ENCODE measurements around the gene FZD10.

The FZD10 gene

GRCh38 chr12:130177635-130178242 lies 15.5 kb downstream of the FZD10 start:
- no peaks in the 10 kb centered on the region for H3K27me3 ChIP-seq (ENCODE audit: control insufficient read depth, insufficient read depth, low read length)
- H3K36me3 ChIP-seq (ENCODE audit: control insufficient read depth, insufficient read depth, low read length) = no peaks in the 10 kb centered on the region
- TF ChIP-seq CTCF (IDR thresholded peaks at IDR 0.05) = no peak
- H3K4me3 ChIP-seq (ENCODE audit: low read depth, low read length) = no peak overlapping the region
- no peaks in the 10 kb centered on the region for H3K4me1 ChIP-seq
- H3K9ac ChIP-seq = no peak overlapping the region
- H2AFZ ChIP-seq = no peak overlapping the region
- no peaks in the 10 kb centered on the region for H3K79me2 ChIP-seq
- no peak overlapping the region for H3K27ac ChIP-seq
- H3K4me2 ChIP-seq (ENCODE audit: low read length) = no peak overlapping the region
- H3K9me3 ChIP-seq (ENCODE audit: control insufficient read depth, low read length) = no peaks in the 10 kb centered on the region

GRCh38 chr12:130178282-130178681 lies 16.0 kb downstream of the FZD10 start:
- no peak overlapping the region for H2AFZ ChIP-seq
- H3K36me3 ChIP-seq (ENCODE audit: control insufficient read depth, insufficient read depth, low read length) = no peaks in the 10 kb centered on the region
- no peaks in the 10 kb centered on the region for H3K79me2 ChIP-seq
- H3K4me1 ChIP-seq = no peaks in the 10 kb centered on the region
- H3K4me2 ChIP-seq (ENCODE audit: low read length) = no peak overlapping the region
- no peak overlapping the region for H3K4me3 ChIP-seq (ENCODE audit: low read depth, low read length)
- H3K27ac ChIP-seq = no peak overlapping the region
- H3K27me3 ChIP-seq (ENCODE audit: control insufficient read depth, insufficient read depth, low read length) = no peaks in the 10 kb centered on the region
- H3K9ac ChIP-seq = no peak overlapping the region
- H3K9me3 ChIP-seq (ENCODE audit: control insufficient read depth, low read length) = no peaks in the 10 kb centered on the region
- TF ChIP-seq CTCF (IDR thresholded peaks at IDR 0.05) = no peak

- Histone ChIP-seq H3K9me3 (ENCODE audit: control insufficient read depth, low read length) (no peaks in the 10 kb centered on the region), H3K79me2 (no peaks in the 10 kb centered on the region), H3K4me1 (no peaks in the 10 kb centered on the region), H3K27ac (no peak overlapping the region), H3K4me3 (ENCODE audit: low read depth, low read length) (no peak overlapping the region), H3K36me3 (ENCODE audit: control insufficient read depth, insufficient read depth, low read length) (no peaks in the 10 kb centered on the region), H3K27me3 (ENCODE audit: control insufficient read depth, insufficient read depth, low read length) (no peaks in the 10 kb centered on the region), H3K9ac (no peak overlapping the region), H3K4me2 (ENCODE audit: low read length) (no peak overlapping the region), H2AFZ (no peak overlapping the region)
- TF ChIP-seq CTCF (IDR thresholded peaks at IDR 0.05) = no peak
Observed at GRCh38 chr12:130179191-130179590, 16.9 kb downstream of the FZD10 start.

- Histone ChIP-seq H3K4me2 (ENCODE audit: low read length) (no peak overlapping the region), H3K27me3 (ENCODE audit: control insufficient read depth, insufficient read depth, low read length) (no peaks in the 10 kb centered on the region), H3K4me1 (no peaks in the 10 kb centered on the region), H3K27ac (no peak overlapping the region), H3K36me3 (ENCODE audit: control insufficient read depth, insufficient read depth, low read length) (no peaks in the 10 kb centered on the region), H3K9ac (no peak overlapping the region), H3K9me3 (ENCODE audit: control insufficient read depth, low read length) (no peaks in the 10 kb centered on the region), H3K4me3 (ENCODE audit: low read depth, low read length) (no peak overlapping the region), H2AFZ (no peak overlapping the region), H3K79me2 (no peaks in the 10 kb centered on the region)
- TF ChIP-seq CTCF (IDR thresholded peaks at IDR 0.05) = no peak
Observed at GRCh38 chr12:130179621-130180020, 17.4 kb downstream of the FZD10 start.

GRCh38 chr12:130181211-130181610 lies 18.9 kb downstream of the FZD10 start:
- Histone ChIP-seq H3K79me2 (no peaks in the 10 kb centered on the region), H3K27me3 (ENCODE audit: control insufficient read depth, insufficient read depth, low read length) (no peaks in the 10 kb centered on the region), H3K9ac (no peak overlapping the region), H3K9me3 (ENCODE audit: control insufficient read depth, low read length) (no peaks in the 10 kb centered on the region), H3K4me3 (ENCODE audit: low read depth, low read length) (no peak overlapping the region), H3K27ac (no peak overlapping the region), H2AFZ (no peak overlapping the region), H3K36me3 (ENCODE audit: control insufficient read depth, insufficient read depth, low read length) (no peaks in the 10 kb centered on the region), H3K4me1 (no peaks in the 10 kb centered on the region), H3K4me2 (ENCODE audit: low read length) (no peak overlapping the region)
- TF ChIP-seq CTCF (IDR thresholded peaks at IDR 0.05) = no peak

All from parathyroid adenoma (tissue), 2 donors.